Measurements from ENCODE around the gene AUTS2. TPM values are rescaled to one million over a fixed set of nuclear protein-coding genes. Genes with fewer than 3 reads are reported as not detected.

Gene AUTS2
- polyA plus RNA-seq, 3 donors: 0.08 to 0.35 TPM; not detected in 1

DNA sequence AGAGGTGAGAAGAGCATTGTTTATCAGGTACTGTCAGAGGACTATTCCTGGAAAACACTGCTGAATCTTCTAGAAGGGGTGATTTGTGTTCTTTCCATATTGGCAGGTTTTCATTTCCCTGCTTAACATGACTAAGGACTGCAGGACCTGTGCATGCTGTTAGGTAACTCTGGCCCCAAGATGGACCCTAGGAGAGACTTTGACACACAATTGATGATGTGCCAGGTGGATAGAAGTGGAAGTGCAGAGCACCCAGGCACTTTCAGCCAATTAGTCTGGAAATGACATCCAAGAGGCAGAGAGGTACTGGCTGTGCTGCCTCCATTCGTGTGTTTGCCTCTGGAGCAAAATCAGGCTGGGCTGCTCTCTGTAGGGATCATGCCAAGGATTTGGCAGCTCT lies 1037.4 kb downstream of the AUTS2 start:
- H3K4me3 Mint-ChIP-seq: no peak overlapping the region
- peaks cover 0 to 2% (median 0%) of the 10 kb centered on the region in 7 donors for H3K9me3 Mint-ChIP-seq
- intact Hi-C loops (cut with micrococcal nuclease): no loop called here
- peaks cover 0 to 2% (median 0%) of the 10 kb centered on the region in 3 donors for H3K27me3 Mint-ChIP-seq (ENCODE audit: low read depth in 3 of 3)
- H3K27me3 ChIP-seq (ENCODE audit: control insufficient read depth in 2 of 2, insufficient read depth in 2 of 2, low read length in 2 of 2): no peaks in the 10 kb centered on the region
- H3K36me3 ChIP-seq (replicated peaks in 1 of 2; ENCODE audit: control insufficient read depth in 1 of 2, insufficient read depth in 2 of 2, low read length in 2 of 2): no peaks in the 10 kb centered on the region
- H4K20me1 ChIP-seq (ENCODE audit: insufficient read depth, low read length): no peaks in the 10 kb centered on the region
- no peaks in the 10 kb centered on the region for H3K79me2 ChIP-seq (ENCODE audit: insufficient read depth, low read length)
- no peaks in the 10 kb centered on the region for H3K4me1 ChIP-seq (ENCODE audit: control insufficient read depth in 1 of 2, insufficient read depth in 2 of 2, low read length in 2 of 2)
- H3K27ac Mint-ChIP-seq: no peak overlapping the region
- no peak overlapping the region for H3K27ac ChIP-seq (ENCODE audit: low read depth in 1 of 2, low read length in 2 of 2)
- no peaks in the 10 kb centered on the region for H3K9me3 ChIP-seq (replicated peaks in 1 of 2; ENCODE audit: control insufficient read depth in 1 of 2, insufficient read depth in 1 of 2, low read length in 2 of 2)
- no peak overlapping the region for H2AFZ ChIP-seq (ENCODE audit: insufficient read depth, low read depth, low read length, poor library complexity, severe bottlenecking)
- 70% methylated on average over 1 of the region's 1 CpG for WGBS (ENCODE audit: insufficient coverage)
- H3K4me2 ChIP-seq (replicated peaks; ENCODE audit: extremely low read depth, low read length, poor library complexity, severe bottlenecking): no peak overlapping the region
- H3K4me3 ChIP-seq (replicated peaks in 1 of 3; ENCODE audit: low read depth in 2 of 3, low read length in 3 of 3): no peak overlapping the region
- no peak overlapping the region for H3K9ac ChIP-seq (ENCODE audit: insufficient read depth, low read length, poor library complexity, severe bottlenecking)
- TF ChIP-seq, protein P1, sequence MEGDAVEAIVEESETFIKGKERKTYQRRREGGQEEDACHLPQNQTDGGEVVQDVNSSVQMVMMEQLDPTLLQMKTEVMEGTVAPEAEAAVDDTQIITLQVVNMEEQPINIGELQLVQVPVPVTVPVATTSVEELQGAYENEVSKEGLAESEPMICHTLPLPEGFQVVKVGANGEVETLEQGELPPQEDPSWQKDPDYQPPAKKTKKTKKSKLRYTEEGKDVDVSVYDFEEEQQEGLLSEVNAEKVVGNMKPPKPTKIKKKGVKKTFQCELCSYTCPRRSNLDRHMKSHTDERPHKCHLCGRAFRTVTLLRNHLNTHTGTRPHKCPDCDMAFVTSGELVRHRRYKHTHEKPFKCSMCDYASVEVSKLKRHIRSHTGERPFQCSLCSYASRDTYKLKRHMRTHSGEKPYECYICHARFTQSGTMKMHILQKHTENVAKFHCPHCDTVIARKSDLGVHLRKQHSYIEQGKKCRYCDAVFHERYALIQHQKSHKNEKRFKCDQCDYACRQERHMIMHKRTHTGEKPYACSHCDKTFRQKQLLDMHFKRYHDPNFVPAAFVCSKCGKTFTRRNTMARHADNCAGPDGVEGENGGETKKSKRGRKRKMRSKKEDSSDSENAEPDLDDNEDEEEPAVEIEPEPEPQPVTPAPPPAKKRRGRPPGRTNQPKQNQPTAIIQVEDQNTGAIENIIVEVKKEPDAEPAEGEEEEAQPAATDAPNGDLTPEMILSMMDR (IDR thresholded peaks at IDR 0.05): no peak
- H3K4me1 Mint-ChIP-seq: peaks cover 3% of the 10 kb centered on the region
- no peaks in the 10 kb centered on the region for H3K36me3 Mint-ChIP-seq
- DNase-seq: no peak

- TF ChIP-seq, protein P1 (IDR thresholded peaks at IDR 0.05): no peak
- 90% methylated on average over 2 of the region's 6 CpGs for WGBS (ENCODE audit: insufficient coverage)
- no peak overlapping the region for H3K27ac ChIP-seq (ENCODE audit: low read depth in 1 of 2, low read length in 2 of 2)
- H3K36me3 Mint-ChIP-seq: no peaks in the 10 kb centered on the region
- no peaks in the 10 kb centered on the region for H3K4me1 ChIP-seq (ENCODE audit: control insufficient read depth in 1 of 2, insufficient read depth in 2 of 2, low read length in 2 of 2)
- no peak for DNase-seq
- peaks cover 3% of the 10 kb centered on the region for H3K4me1 Mint-ChIP-seq
- peaks cover 0 to 3% (median 2%) of the 10 kb centered on the region in 7 donors for H3K9me3 Mint-ChIP-seq
- no peak overlapping the region for H3K27ac Mint-ChIP-seq
- no peak overlapping the region for H3K4me3 Mint-ChIP-seq
- H3K36me3 ChIP-seq (replicated peaks in 1 of 2; ENCODE audit: control insufficient read depth in 1 of 2, insufficient read depth in 2 of 2, low read length in 2 of 2): no peaks in the 10 kb centered on the region
- no peaks in the 10 kb centered on the region for H3K27me3 ChIP-seq (ENCODE audit: control insufficient read depth in 2 of 2, insufficient read depth in 2 of 2, low read length in 2 of 2)
- H3K27me3 Mint-ChIP-seq (ENCODE audit: low read depth in 3 of 3): peaks cover 0 to 2% (median 0%) of the 10 kb centered on the region in 3 donors
- no peak overlapping the region for H3K9ac ChIP-seq (ENCODE audit: insufficient read depth, low read length, poor library complexity, severe bottlenecking)
- no peaks in the 10 kb centered on the region for H3K79me2 ChIP-seq (ENCODE audit: insufficient read depth, low read length)
- H3K4me3 ChIP-seq (replicated peaks in 1 of 3; ENCODE audit: low read depth in 2 of 3, low read length in 3 of 3): no peak overlapping the region
- no peak overlapping the region for H2AFZ ChIP-seq (ENCODE audit: insufficient read depth, low read depth, low read length, poor library complexity, severe bottlenecking)
- H4K20me1 ChIP-seq (ENCODE audit: insufficient read depth, low read length): no peaks in the 10 kb centered on the region
- no peaks in the 10 kb centered on the region for H3K9me3 ChIP-seq (replicated peaks in 1 of 2; ENCODE audit: control insufficient read depth in 1 of 2, insufficient read depth in 1 of 2, low read length in 2 of 2)
- intact Hi-C loops (cut with micrococcal nuclease): no loop called here
- H3K4me2 ChIP-seq (replicated peaks; ENCODE audit: extremely low read depth, low read length, poor library complexity, severe bottlenecking): no peak overlapping the region
Measured at GRCh38 chr7:70636169-70636568, 1037.9 kb downstream of the AUTS2 start.

All from CD14-positive monocyte (primary cell).